MCF 10A (cell line): ENCODE results near the gene PRG3. TPM values are rescaled to one million over a fixed set of nuclear protein-coding genes. Genes with fewer than 3 reads are reported as not detected.

Experiments
- BruUV-seq: library from RNA; stranded (reverse); fragments of 400-500 nt; replicated peaks from 2 replicates; lab custom pipeline; 2021; lab: Mats Ljungman, UMichigan
- CTCF ChIA-PET: fragments of 300-600 bp; sonication (Branson Sonifier 250); formaldehyde crosslinking; extraction: SDS; loops from one replicate; lab custom pipeline; 2021; ENCODE audit warnings: antibody characterized with exemption, inconsistent platforms; lab: Yijun Ruan, JAX
- POLR2A ChIA-PET: fragments of 300-600, 350-650 bp; sonication (Branson Sonifier 250); formaldehyde crosslinking; extraction: SDS; loops from one replicate; lab custom pipeline; 2020; ENCODE audit warnings: antibody characterized with exemption, inconsistent platforms; lab: Yijun Ruan, JAX
- DNase-seq: peaks from one replicate; pipeline ENCODE4 v3.0.0-alpha.2; 2018; ENCODE audit not compliant: unreplicated experiment
- H3K27ac Mint-ChIP-seq: one replicate; pipeline ENCODE4 v1.8.0; 2022; ENCODE audit warnings: mild to moderate bottlenecking, low read depth, mixed read lengths; ENCODE audit not compliant: unreplicated experiment
- H3K27me3 Mint-ChIP-seq: one replicate; pipeline ENCODE4 v1.8.0; 2022; ENCODE audit warnings: mixed read lengths; ENCODE audit not compliant: insufficient read depth, unreplicated experiment
- H3K36me3 Mint-ChIP-seq: one replicate; pipeline ENCODE4 v1.8.0; 2022; ENCODE audit warnings: mild to moderate bottlenecking, moderate library complexity, mixed read lengths; ENCODE audit not compliant: insufficient read depth, unreplicated experiment
- H3K4me1 Mint-ChIP-seq: one replicate; pipeline ENCODE4 v1.8.0; 2022; ENCODE audit warnings: mixed read lengths; ENCODE audit not compliant: insufficient read depth, unreplicated experiment
- H3K4me3 Mint-ChIP-seq: one replicate; pipeline ENCODE4 v1.8.0; 2022; ENCODE audit warnings: mild to moderate bottlenecking, moderate library complexity, mixed read lengths; ENCODE audit not compliant: unreplicated experiment
- H3K9me3 Mint-ChIP-seq: one replicate; pipeline ENCODE4 v1.8.0; 2022; ENCODE audit warnings: mixed read lengths; ENCODE audit not compliant: unreplicated experiment
- intact Hi-C: fragments of 100-400 bp; cut with micrococcal nuclease; formaldehyde crosslinking; loops from 2 replicates; pipeline ENCODE4 v1.14.1; 2022
- total RNA-seq: library from RNA; stranded (reverse); gene quantifications from 2 replicates; pipeline ENCODE4 v1.2.3, GENCODE V29; 2022
- TF ChIP-seq, protein P1 (sequence below): fragments of 200-600 bp; IDR thresholded peaks from one replicate; pipeline ENCODE4 v1.8.0; 2022; ENCODE audit warnings: antibody characterized with exemption, mild to moderate bottlenecking; ENCODE audit not compliant: unreplicated experiment

The PRG3 gene
- total RNA-seq, 1 experiment from 2014 or later = not detected

GRCh38 chr11:57358543-57358961 is 22.4 kb downstream of the PRG3 start:
- H3K27me3 Mint-ChIP-seq = no peaks in the 10 kb centered on the region
- no peak for DNase-seq
- H3K36me3 Mint-ChIP-seq = no peaks in the 10 kb centered on the region
- ChIA-PET POLR2A (no interaction called here), CTCF (interaction anchor here (1.9 to 9.3 kb wide), 2 partner anchors 11 to 135 kb away, joined by 8 to 84 read pairs; no protein-coding TSS in a partner anchor)
- TF ChIP-seq, protein P1, sequence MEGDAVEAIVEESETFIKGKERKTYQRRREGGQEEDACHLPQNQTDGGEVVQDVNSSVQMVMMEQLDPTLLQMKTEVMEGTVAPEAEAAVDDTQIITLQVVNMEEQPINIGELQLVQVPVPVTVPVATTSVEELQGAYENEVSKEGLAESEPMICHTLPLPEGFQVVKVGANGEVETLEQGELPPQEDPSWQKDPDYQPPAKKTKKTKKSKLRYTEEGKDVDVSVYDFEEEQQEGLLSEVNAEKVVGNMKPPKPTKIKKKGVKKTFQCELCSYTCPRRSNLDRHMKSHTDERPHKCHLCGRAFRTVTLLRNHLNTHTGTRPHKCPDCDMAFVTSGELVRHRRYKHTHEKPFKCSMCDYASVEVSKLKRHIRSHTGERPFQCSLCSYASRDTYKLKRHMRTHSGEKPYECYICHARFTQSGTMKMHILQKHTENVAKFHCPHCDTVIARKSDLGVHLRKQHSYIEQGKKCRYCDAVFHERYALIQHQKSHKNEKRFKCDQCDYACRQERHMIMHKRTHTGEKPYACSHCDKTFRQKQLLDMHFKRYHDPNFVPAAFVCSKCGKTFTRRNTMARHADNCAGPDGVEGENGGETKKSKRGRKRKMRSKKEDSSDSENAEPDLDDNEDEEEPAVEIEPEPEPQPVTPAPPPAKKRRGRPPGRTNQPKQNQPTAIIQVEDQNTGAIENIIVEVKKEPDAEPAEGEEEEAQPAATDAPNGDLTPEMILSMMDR = no peak
- no peaks in the 10 kb centered on the region for H3K9me3 Mint-ChIP-seq
- no peak overlapping the region for H3K4me3 Mint-ChIP-seq
- H3K4me1 Mint-ChIP-seq = no peaks in the 10 kb centered on the region
- intact Hi-C loops = no loop called here
- H3K27ac Mint-ChIP-seq = no peak overlapping the region
- BruUV-seq = no TSS peak

DNA sequence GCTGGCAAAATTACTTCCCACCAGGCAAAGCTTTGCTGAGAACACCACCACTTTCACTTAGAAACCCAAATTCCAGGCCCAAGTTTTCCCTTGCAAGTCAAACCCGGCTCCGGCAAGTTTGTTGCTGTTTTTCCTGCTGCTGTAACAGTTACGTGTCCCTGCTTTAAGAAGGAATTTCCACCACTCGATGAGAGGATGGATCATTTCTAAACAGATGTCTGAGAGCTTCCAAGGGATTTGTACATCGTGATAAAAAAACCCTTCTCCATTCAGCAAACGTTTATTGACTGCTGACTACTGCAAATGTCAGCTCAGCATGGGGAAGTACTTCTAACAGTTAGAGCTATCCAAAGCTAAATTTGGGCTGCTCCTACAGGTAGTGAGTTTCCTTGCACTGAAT is 23.1 kb downstream of the PRG3 start:
- CTCF ChIA-PET = interaction anchor here (0.5 to 9.3 kb wide), 4 partner anchors 10 to 211 kb away, joined by 3 to 84 read pairs (median 4); no protein-coding TSS in a partner anchor
- Mint-ChIP-seq H3K9me3 (no peaks in the 10 kb centered on the region), H3K27ac (no peak overlapping the region), H3K4me3 (no peak overlapping the region), H3K27me3 (no peaks in the 10 kb centered on the region), H3K36me3 (no peaks in the 10 kb centered on the region), H3K4me1 (no peaks in the 10 kb centered on the region)
- TF ChIP-seq, protein P1 = no peak
- DNase-seq = no peak
- POLR2A ChIA-PET = interaction anchor here (0.5 kb wide), 1 partner anchor 353 kb away, joined by 3 read pairs; no protein-coding TSS in a partner anchor
- no TSS peak for BruUV-seq
- intact Hi-C loops = no loop called here

- TF ChIP-seq, protein P1 = no peak
- intact Hi-C loops = no loop called here
- Mint-ChIP-seq H3K9me3 (no peaks in the 10 kb centered on the region), H3K4me3 (no peak overlapping the region), H3K27me3 (no peaks in the 10 kb centered on the region), H3K4me1 (no peaks in the 10 kb centered on the region), H3K36me3 (no peaks in the 10 kb centered on the region), H3K27ac (no peak overlapping the region)
- ChIA-PET POLR2A (interaction anchor here (0.5 to 0.6 kb wide), 3 partner anchors 273 to 354 kb away, joined by 3 read pairs; no protein-coding TSS in a partner anchor), CTCF (interaction anchor here (0.5 to 9.3 kb wide), 4 partner anchors 10 to 211 kb away, joined by 3 to 84 read pairs (median 4); no protein-coding TSS in a partner anchor)
- no TSS peak for BruUV-seq
- no peak for DNase-seq
Observed at GRCh38 chr11:57357310-57357709, 23.6 kb downstream of the PRG3 start.

GRCh38 chr11:57356268-57356667 is 24.7 kb downstream of the PRG3 start:
- DNase-seq = no peak
- TF ChIP-seq, protein P1 = no peak
- Mint-ChIP-seq H3K27me3 (no peaks in the 10 kb centered on the region), H3K4me1 (no peaks in the 10 kb centered on the region), H3K4me3 (no peak overlapping the region), H3K36me3 (no peaks in the 10 kb centered on the region), H3K9me3 (no peaks in the 10 kb centered on the region), H3K27ac (no peak overlapping the region)
- intact Hi-C loops = no loop called here
- CTCF ChIA-PET = interaction anchor here (0.7 to 9.3 kb wide), 3 partner anchors 9 to 225 kb away, joined by 3 to 84 read pairs (median 5); no protein-coding TSS in a partner anchor
- BruUV-seq = no TSS peak
- POLR2A ChIA-PET = no interaction called here
